Astrocyte of the spinal cord (primary cell): ENCODE data around the gene GBP7.

ENCODE experiments used
- DNase-seq: peaks from one replicate; pipeline ENCODE4 v3.0.0; 2011; ENCODE audit warnings: low read depth, low spot score
- H3K4me3 ChIP-seq: 2 replicates; pipeline ENCODE4 v1.5.1; 2011; ENCODE audit warnings: low read depth, mild to moderate bottlenecking, low read length, moderate library complexity
- CTCF ChIP-seq: IDR thresholded peaks from 2 replicates; pipeline ENCODE4 v1.5.1; 2012; ENCODE audit warnings: low read depth, mild to moderate bottlenecking, low read length, inconsistent platforms
- in situ Hi-C: cut with HindIII; loops from 2 replicates; pipeline ENCODE4 v1.10.0; 2017; ENCODE audit warnings: low sequenced_read_pairs

GBP7 gene

DNA sequence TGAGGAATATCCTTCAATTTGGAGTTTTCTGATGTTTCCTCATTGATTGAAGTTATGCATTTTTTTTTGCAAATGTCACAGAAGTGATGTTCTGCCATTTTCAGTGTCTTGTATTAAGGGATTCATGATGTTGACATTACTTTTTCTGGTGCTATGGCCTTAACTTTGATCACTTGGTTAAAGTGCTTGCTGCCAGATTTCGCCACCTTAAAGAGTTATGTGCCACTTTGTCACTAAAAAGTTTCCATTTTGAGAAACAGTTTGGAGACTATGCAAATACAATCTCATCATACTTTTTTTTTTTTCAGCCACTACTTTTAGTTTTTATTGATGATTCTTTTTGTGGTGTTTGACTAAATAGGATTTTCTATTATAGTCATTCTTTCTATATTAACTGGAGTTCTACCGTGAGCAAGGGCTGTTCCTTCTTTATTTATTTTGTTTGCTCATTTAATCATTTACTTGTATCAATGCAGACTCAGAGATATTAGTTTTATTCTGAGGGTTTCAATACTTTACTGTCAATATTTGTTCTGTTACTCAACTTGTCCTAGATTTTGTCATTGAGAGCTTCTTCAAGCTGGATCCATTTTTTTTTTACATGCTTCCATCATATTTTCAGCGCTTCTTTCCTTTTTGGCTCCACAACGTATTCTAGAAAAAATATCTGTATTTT, 3.2 kb downstream of the GBP7 start:
- no peak for DNase-seq
- H3K4me3 ChIP-seq: no peak overlapping the region
- in situ Hi-C loops: no loop called here
- TF ChIP-seq CTCF: no peak

DNA sequence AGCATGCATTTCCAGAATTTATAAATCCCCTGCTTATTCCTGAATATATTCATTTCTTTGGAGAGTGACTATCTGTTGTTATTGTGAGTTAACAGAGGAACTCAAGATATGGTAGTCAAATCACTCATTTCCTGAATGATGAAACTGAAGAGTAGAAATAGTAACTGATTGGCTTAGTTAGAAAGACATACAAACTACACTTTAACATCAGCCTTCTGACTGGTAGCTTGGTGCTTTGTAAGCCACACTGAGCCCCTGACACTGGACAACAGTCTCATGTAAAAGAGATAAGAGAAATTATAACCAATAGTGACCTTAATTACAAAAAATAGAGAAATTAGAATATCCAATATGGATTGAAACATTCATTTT, 4.8 kb downstream of the GBP7 start:
- in situ Hi-C loops: no loop called here
- DNase-seq: no peak
- no peak for TF ChIP-seq CTCF
- no peak overlapping the region for H3K4me3 ChIP-seq

DNA sequence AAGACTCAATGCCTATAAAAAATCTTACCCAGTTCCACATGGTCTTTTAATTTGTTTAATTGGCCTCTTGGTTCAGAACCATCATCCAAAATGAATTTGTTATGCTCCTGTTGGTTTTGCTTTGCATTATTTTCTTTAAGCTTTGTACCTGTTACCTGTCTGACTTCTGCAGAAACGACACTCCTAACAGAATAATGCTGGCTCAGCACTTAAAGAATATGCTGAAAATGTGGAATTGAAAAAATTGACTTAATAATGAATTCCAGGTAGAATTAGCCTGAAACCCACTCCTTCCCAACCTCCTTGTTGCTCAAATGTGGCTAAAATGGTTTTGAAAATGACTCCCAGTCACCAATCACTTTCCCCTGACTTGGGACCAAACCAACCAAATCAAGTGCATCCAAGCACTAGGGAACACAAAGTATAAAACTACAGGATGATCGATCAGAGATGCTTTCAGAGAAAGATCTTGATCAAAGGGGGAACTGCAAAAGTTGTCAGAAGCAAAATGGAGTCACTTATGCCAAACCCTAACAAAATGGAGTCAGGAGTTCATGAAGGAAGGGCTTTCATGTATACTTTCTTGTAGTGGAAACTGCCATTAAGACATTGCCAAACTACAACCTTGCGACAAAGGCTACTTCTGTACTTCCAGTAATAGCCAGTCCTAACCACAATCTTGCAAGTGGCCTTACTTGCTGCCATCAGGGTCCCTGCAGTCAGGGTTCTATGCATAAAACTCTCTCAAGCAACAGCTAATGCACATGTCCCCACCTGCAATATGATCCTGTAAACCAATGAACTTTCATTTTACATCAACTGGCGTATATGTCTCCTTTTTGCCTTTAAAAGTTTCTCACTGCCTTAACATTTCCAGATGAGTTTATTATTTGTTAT, 5.4 kb downstream of the GBP7 start:
- in situ Hi-C loops: no loop called here
- DNase-seq: no peak
- H3K4me3 ChIP-seq: no peak overlapping the region
- TF ChIP-seq CTCF: no peak

DNA sequence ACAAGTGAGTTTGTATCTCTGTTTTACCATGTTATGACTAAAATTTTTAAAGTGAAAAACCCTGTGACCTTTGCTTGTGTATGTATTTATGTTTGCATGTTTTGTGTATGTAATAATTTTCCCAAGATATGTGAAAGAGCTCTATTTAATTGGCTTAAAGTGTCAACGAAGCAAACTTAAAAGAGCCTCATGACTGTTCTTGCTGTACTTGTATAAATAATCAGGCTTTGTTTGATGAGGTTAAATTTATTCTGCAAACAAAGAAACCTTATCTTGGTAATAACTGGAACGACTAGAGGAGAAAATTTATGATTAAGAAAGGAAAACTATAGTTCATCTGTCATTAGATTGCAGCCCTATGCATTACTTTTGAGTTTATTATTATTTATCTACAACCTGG, 6.6 kb downstream of the GBP7 start:
- H3K4me3 ChIP-seq: no peak overlapping the region
- in situ Hi-C loops: no loop called here
- no peak for DNase-seq
- no peak for TF ChIP-seq CTCF

DNA sequence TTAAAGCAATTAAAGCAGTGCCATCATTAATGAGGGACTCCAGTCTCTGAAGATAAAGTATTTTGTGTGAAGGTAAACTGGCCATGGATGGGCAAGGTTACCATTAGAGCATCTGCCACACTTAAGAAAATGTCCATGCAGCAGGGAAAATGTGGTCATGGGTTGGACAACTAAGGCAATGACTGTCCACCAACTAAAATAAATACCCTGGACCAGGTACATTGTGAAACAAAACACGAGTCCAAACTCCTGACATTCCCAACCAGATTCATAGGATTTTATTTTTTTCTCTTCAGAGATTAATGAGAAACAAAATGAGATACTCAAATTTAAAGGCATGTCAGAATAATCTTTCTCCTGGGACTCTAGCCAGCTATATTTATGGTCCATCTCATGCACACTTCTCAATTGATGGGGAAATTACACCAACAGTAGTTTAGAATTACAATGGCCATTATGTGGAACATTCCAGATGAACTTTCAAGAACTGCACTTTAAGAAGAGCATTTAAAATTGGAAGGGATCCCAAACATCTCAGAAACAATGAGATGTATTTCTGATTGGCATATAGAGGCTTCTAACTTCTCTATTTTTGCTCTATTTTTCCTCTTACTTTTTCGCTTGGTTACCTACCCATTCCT, 8.1 kb downstream of the GBP7 start:
- in situ Hi-C loops: no loop called here
- TF ChIP-seq CTCF: no peak
- DNase-seq: no peak
- H3K4me3 ChIP-seq: no peak overlapping the region

GRCh38 chr1:89166705-89167104, 9.1 kb downstream of the GBP7 start:
- no peak for TF ChIP-seq CTCF
- in situ Hi-C loops: no loop called here
- no peak for DNase-seq
- no peak overlapping the region for H3K4me3 ChIP-seq
